Astrocyte (in vitro differentiated cells and primary cell): ENCODE data around the gene UMODL1. TPM values are rescaled to one million over a fixed set of nuclear protein-coding genes. Genes with fewer than 3 reads are reported as not detected.

Experiments
- DNase-seq: peaks from one replicate; pipeline ENCODE4 v3.0.0-alpha.2; 2010; ENCODE audit warnings: low read depth
- FAIRE-seq: peaks from 2 replicates; lab custom pipeline; 2011; peaks lifted over from hg19 to GRCh38; lab: Jason Lieb, UNC
- H2AFZ ChIP-seq: 2 replicates; pipeline ENCODE4 v1.6.0; 2012; ENCODE audit warnings: low read depth, low read length, inconsistent platforms
- H3K27ac ChIP-seq: 2 replicates; pipeline ENCODE4 v1.5.1; 2011; ENCODE audit warnings: low read depth, low read length, inconsistent platforms
- H3K27me3 ChIP-seq: 2 replicates; pipeline ENCODE4 v1.6.0; 2011; ENCODE audit warnings: low read length, inconsistent platforms; ENCODE audit not compliant: insufficient read depth
- H3K36me3 ChIP-seq: 2 replicates; pipeline ENCODE4 v1.5.1; 2011; ENCODE audit warnings: low read length, inconsistent platforms; ENCODE audit not compliant: insufficient read depth
- H3K4me1 ChIP-seq: 2 replicates; pipeline ENCODE4 v1.5.1; 2011; ENCODE audit warnings: low read length, inconsistent platforms; ENCODE audit not compliant: insufficient read depth
- H3K4me2 ChIP-seq: 2 replicates; pipeline ENCODE4 v1.6.0; 2012; ENCODE audit warnings: low read length, inconsistent platforms
- H3K4me3 ChIP-seq: 2 replicates; pipeline ENCODE4 v1.5.1; 2011; ENCODE audit warnings: low read depth, mild to moderate bottlenecking, low read length, inconsistent platforms; ENCODE audit not compliant: insufficient read depth
- H3K79me2 ChIP-seq: 2 replicates; pipeline ENCODE4 v1.6.0; 2012; ENCODE audit warnings: mild to moderate bottlenecking, low read length, inconsistent platforms; ENCODE audit not compliant: insufficient read depth
- H3K9ac ChIP-seq: 2 replicates; pipeline ENCODE4 v1.6.0; 2012; ENCODE audit warnings: mild to moderate bottlenecking, low read length, inconsistent platforms
- H3K9me3 ChIP-seq: 2 replicates; pipeline ENCODE4 v1.5.1; 2012; ENCODE audit warnings: low read depth, mild to moderate bottlenecking, low read length, inconsistent platforms; ENCODE audit not compliant: insufficient read depth
- H4K20me1 ChIP-seq: 2 replicates; pipeline ENCODE4 v1.6.0; 2012; ENCODE audit warnings: low read length, inconsistent platforms; ENCODE audit not compliant: insufficient read depth
- H3K27ac Mint-ChIP-seq: one replicate; pipeline ENCODE4 v1.8.0; 2021; ENCODE audit warnings: mild to moderate bottlenecking, mixed read lengths; ENCODE audit not compliant: unreplicated experiment
- H3K27me3 Mint-ChIP-seq: one replicate; pipeline ENCODE4 v1.8.0; 2021; ENCODE audit warnings: low read depth, mixed read lengths; ENCODE audit not compliant: unreplicated experiment
- H3K36me3 Mint-ChIP-seq: one replicate; pipeline ENCODE4 v1.8.0; 2021; ENCODE audit warnings: low read depth, mixed read lengths; ENCODE audit not compliant: unreplicated experiment
- H3K4me1 Mint-ChIP-seq: one replicate; pipeline ENCODE4 v1.8.0; 2021; ENCODE audit warnings: low read depth, mixed read lengths; ENCODE audit not compliant: unreplicated experiment
- H3K4me3 Mint-ChIP-seq: one replicate; pipeline ENCODE4 v1.8.0; 2021; ENCODE audit warnings: mild to moderate bottlenecking, moderate library complexity, mixed read lengths; ENCODE audit not compliant: unreplicated experiment
- H3K9me3 Mint-ChIP-seq: one replicate; pipeline ENCODE4 v1.8.0; 2021; ENCODE audit warnings: mild to moderate bottlenecking, mixed read lengths; ENCODE audit not compliant: unreplicated experiment
- CTCF ChIP-seq: IDR thresholded peaks from 2 replicates; pipeline ENCODE4 v1.5.1; 2011; ENCODE audit warnings: low read depth, mild to moderate bottlenecking, inconsistent platforms, low read length, moderate library complexity; ENCODE audit not compliant: insufficient read depth
- EZH2 ChIP-seq: IDR thresholded peaks from 2 replicates; pipeline ENCODE4 v1.6.1; 2012; ENCODE audit warnings: mild to moderate bottlenecking, low read length, inconsistent platforms; ENCODE audit not compliant: insufficient read depth
- total RNA-seq: library from RNA; stranded (reverse); gene quantifications from 2 replicates; pipeline ENCODE4 v1.2.1, GENCODE V29; 2021

Gene UMODL1
- total RNA-seq, 1 donor from 2014 or later = not detected

- H3K4me1 Mint-ChIP-seq = no peaks in the 10 kb centered on the region
- FAIRE-seq (no peak), DNase-seq (no peak)
- no peak overlapping the region for H3K27ac Mint-ChIP-seq
- Histone ChIP-seq H3K4me2 (no peak overlapping the region), H3K9me3 (no peaks in the 10 kb centered on the region), H3K36me3 (no peaks in the 10 kb centered on the region), H3K9ac (no peak overlapping the region), H3K4me3 (no peak overlapping the region), H3K27me3 (peaks cover 16% of the 10 kb centered on the region), H3K27ac (no peak overlapping the region), H2AFZ (no peak overlapping the region), H3K4me1 (no peaks in the 10 kb centered on the region), H3K79me2 (no peaks in the 10 kb centered on the region), H4K20me1 (no peaks in the 10 kb centered on the region)
- H3K4me3 Mint-ChIP-seq = no peak overlapping the region
- no peaks in the 10 kb centered on the region for H3K36me3 Mint-ChIP-seq
- H3K9me3 Mint-ChIP-seq = peaks cover 6% of the 10 kb centered on the region
- TF ChIP-seq EZH2 (no peak), CTCF (no peak)
- H3K27me3 Mint-ChIP-seq = peaks cover 44% of the 10 kb centered on the region
These were observed 77.0 kb downstream of the UMODL1 start for GRCh38 chr21:42148097-42148496.

- H3K9me3 ChIP-seq = no peaks in the 10 kb centered on the region
- H3K4me3 ChIP-seq = no peak overlapping the region
- Mint-ChIP-seq H3K27me3 (peaks cover 47% of the 10 kb centered on the region), H3K4me1 (no peaks in the 10 kb centered on the region), H3K27ac (no peak overlapping the region), H3K36me3 (no peaks in the 10 kb centered on the region), H3K9me3 (peaks cover 7% of the 10 kb centered on the region), H3K4me3 (no peak overlapping the region)
- no peaks in the 10 kb centered on the region for H3K79me2 ChIP-seq
- TF ChIP-seq CTCF (no peak), EZH2 (no peak)
- peaks cover 16% of the 10 kb centered on the region for H3K27me3 ChIP-seq
- H3K4me1 ChIP-seq = no peaks in the 10 kb centered on the region
- no peak overlapping the region for H2AFZ ChIP-seq
- FAIRE-seq (no peak), DNase-seq (no peak)
- H3K4me2 ChIP-seq = no peak overlapping the region
- H4K20me1 ChIP-seq = no peaks in the 10 kb centered on the region
- H3K9ac ChIP-seq = no peak overlapping the region
- H3K36me3 ChIP-seq = no peaks in the 10 kb centered on the region
- H3K27ac ChIP-seq = no peak overlapping the region
These were observed 77.5 kb downstream of the UMODL1 start for GRCh38 chr21:42148584-42148983.

GRCh38 chr21:42149656-42150473 is 78.7 kb downstream of the UMODL1 start:
- Histone ChIP-seq H3K27me3 (peaks cover 16% of the 10 kb centered on the region), H3K4me1 (no peaks in the 10 kb centered on the region), H3K9ac (no peak overlapping the region), H3K4me3 (no peak overlapping the region), H3K36me3 (no peaks in the 10 kb centered on the region), H3K79me2 (no peaks in the 10 kb centered on the region), H3K9me3 (no peaks in the 10 kb centered on the region), H3K4me2 (no peak overlapping the region), H3K27ac (no peak overlapping the region), H4K20me1 (no peaks in the 10 kb centered on the region), H2AFZ (no peak overlapping the region)
- no peaks in the 10 kb centered on the region for H3K36me3 Mint-ChIP-seq
- H3K4me3 Mint-ChIP-seq = no peak overlapping the region
- FAIRE-seq = no peak
- no peak overlapping the region for H3K27ac Mint-ChIP-seq
- H3K4me1 Mint-ChIP-seq = no peaks in the 10 kb centered on the region
- TF ChIP-seq EZH2 (no peak), CTCF (no peak)
- peaks cover 7% of the 10 kb centered on the region for H3K9me3 Mint-ChIP-seq
- DNase-seq = no peak
- H3K27me3 Mint-ChIP-seq = peaks cover 46% of the 10 kb centered on the region
